Mucosa of descending colon (tissue), 3 donors: Measurements from ENCODE around the gene ZNHIT1. TPM values are rescaled to one million over a fixed set of nuclear protein-coding genes. Genes with fewer than 3 reads are reported as not detected.

Source experiments
- ATAC-seq: fragments of 200-7000 bp; cut with Tn5 transposase; one replicate; pipeline ENCODE4 v1.9.1; 2020; ENCODE audit warnings: mild to moderate bottlenecking, moderate library complexity
- DNase-seq, 3 donors: peaks; one replicate each; pipeline ENCODE4 v3.0.0-alpha.2; 2020
- H3K36me3 ChIP-seq: fragments of 200-600 bp; one replicate; pipeline ENCODE4 v1.8.0; 2021; ENCODE audit warnings: low read depth, mild to moderate bottlenecking
- H3K4me1 ChIP-seq: fragments of 200-600 bp; one replicate; pipeline ENCODE4 v1.8.0; 2021; ENCODE audit warnings: low read depth, mild to moderate bottlenecking
- H3K4me3 ChIP-seq: fragments of 200-600 bp; one replicate; pipeline ENCODE4 v1.8.0; 2021; ENCODE audit warnings: mild to moderate bottlenecking
- H3K9me3 ChIP-seq: fragments of 200-600 bp; one replicate; pipeline ENCODE4 v1.8.0; 2021; ENCODE audit warnings: mild to moderate bottlenecking
- CTCF ChIP-seq: fragments of 200-600 bp; IDR thresholded peaks from one replicate; pipeline ENCODE4 v1.8.0; 2022; ENCODE audit warnings: antibody characterized with exemption, mild to moderate bottlenecking
- intact Hi-C, 2 donors: fragments of 100-400 bp; cut with DNase I in 1 of 2; cut with micrococcal nuclease in 1 of 2; formaldehyde crosslinking; loops; one replicate each; pipeline versions ENCODE4 v1.11.0 to v1.11.1; 2022; cut with DNase I, micrococcal nuclease
- total RNA-seq, 3 donors: library from RNA; stranded (reverse); fragmentation: NEBNext Ultra II Directional in 2 of 3; extraction: Animal tissue kit (Norgen Biotek cat#: 25700) in 2 of 3; gene quantifications; one replicate each; pipeline versions ENCODE4 v1.2.1 to v1.2.4, GENCODE V29; 2021 to 2023
- donor health status: DM: no; HTN: no; CAD: no; lungs with moderate emphysema.
- donor health status: DM: no; HTN: no; CAD: no.
- donor health status: DM: no; HTN: yes; CAD: no.

Gene ZNHIT1
- total RNA-seq, 3 donors from 2014 or later = 58.7 to 97.0 (median 79.0) TPM

GRCh38 chr7:101207459-101207858 lies 10.5 kb upstream of the ZNHIT1 start:
- no peak for DNase-seq
- peaks cover 5% of the 10 kb centered on the region for H3K36me3 ChIP-seq
- no peak for ATAC-seq
- intact Hi-C loops = no loop called here
- H3K9me3 ChIP-seq = no peaks in the 10 kb centered on the region
- no peak overlapping the region for H3K4me3 ChIP-seq
- no peaks in the 10 kb centered on the region for H3K4me1 ChIP-seq
- no peak for TF ChIP-seq CTCF

- H3K36me3 ChIP-seq = peaks cover 5% of the 10 kb centered on the region
These were observed 9.2 kb upstream of the ZNHIT1 start for GRCh38 chr7:101208794-101209193.

GRCh38 chr7:101210143-101210542 lies 7.8 kb upstream of the ZNHIT1 start:
- TF ChIP-seq CTCF = no peak
- intact Hi-C loops = no loop called here
- Histone ChIP-seq H3K9me3 (no peaks in the 10 kb centered on the region), H3K4me3 (no peak overlapping the region), H3K36me3 (peaks cover 5% of the 10 kb centered on the region), H3K4me1 (no peaks in the 10 kb centered on the region)
- DNase-seq (no peak), ATAC-seq (no peak)

More at GRCh38 chr7:101208794-101209193, 9.2 kb upstream of the ZNHIT1 start:
- intact Hi-C loops = no loop called here
- H3K9me3 ChIP-seq = no peaks in the 10 kb centered on the region
- H3K4me3 ChIP-seq = no peak overlapping the region
- H3K4me1 ChIP-seq = no peaks in the 10 kb centered on the region
- ATAC-seq (no peak), DNase-seq (no peak)
- TF ChIP-seq CTCF = no peak

- Histone ChIP-seq H3K36me3 (peaks cover 5% of the 10 kb centered on the region), H3K9me3 (no peaks in the 10 kb centered on the region), H3K4me3 (no peak overlapping the region), H3K4me1 (peaks cover 6% of the 10 kb centered on the region)
- TF ChIP-seq CTCF = no peak
- DNase-seq (no peak), ATAC-seq (no peak)
- intact Hi-C loops = no loop called here
These were observed 6.5 kb upstream of the ZNHIT1 start for GRCh38 chr7:101211501-101211900.

GRCh38 chr7:101212014-101212413 lies 6.0 kb upstream of the ZNHIT1 start:
- H3K4me1 ChIP-seq = peaks cover 7% of the 10 kb centered on the region
- H3K36me3 ChIP-seq = peaks cover 5% of the 10 kb centered on the region
- no peak for TF ChIP-seq CTCF
- intact Hi-C loops = no loop called here
- ATAC-seq = no peak
- H3K9me3 ChIP-seq = no peaks in the 10 kb centered on the region
- DNase-seq = no peak
- no peak overlapping the region for H3K4me3 ChIP-seq
